HepG2 (cell line): ENCODE results near the gene SYTL5. TPM values are rescaled to one million over a fixed set of nuclear protein-coding genes. Genes with fewer than 3 reads are reported as not detected.

Source experiments
- ATAC-seq: fragments of 200-7000 bp; cut with Tn5 transposase; 3 replicates; pipeline ENCODE4 v1.9.1; 2020; ENCODE audit warnings: mild to moderate bottlenecking, moderate library complexity
- BruUV-seq: library from RNA; stranded (reverse); fragments of 400-500 nt; replicated peaks from 2 replicates; lab custom pipeline; 2021; lab: Mats Ljungman, UMichigan
- CTCF ChIA-PET: fragments of 300-600 bp; formaldehyde crosslinking; extraction: SDS; loops from one replicate; lab custom pipeline; 2021; ENCODE audit warnings: low total read pairs, inconsistent platforms, low intra/inter-chr PET ratio; lab: Yijun Ruan, JAX
- POLR2A ChIA-PET: fragments of 350-600 bp; sonication (Branson Sonifier 250); formaldehyde crosslinking; loops from one replicate; lab custom pipeline; 2020; ENCODE audit warnings: antibody characterized with exemption, inconsistent platforms; lab: Yijun Ruan, JAX
- DNase-seq: peaks from one replicate; pipeline ENCODE4 v3.0.0-alpha.2; 2015; ENCODE audit warnings: low spot score
- FAIRE-seq: peaks from 3 replicates; lab custom pipeline; 2011; peaks lifted over from hg19 to GRCh38; lab: Jason Lieb, UNC
- H2AFZ ChIP-seq: one replicate; pipeline ENCODE4 v1.6.1; 2011; ENCODE audit warnings: low read length, inconsistent platforms
- H3K27ac ChIP-seq: fragments of 300-600 bp; 3 replicates; pipeline ENCODE4 v1.8.0; 2011; ENCODE audit warnings: mixed run types, mild to moderate bottlenecking, mixed read lengths, low read length, inconsistent platforms; ENCODE audit not compliant: insufficient read depth; ENCODE audit errors: extremely low read length
- H3K27me3 ChIP-seq, 2 experiments: fragments of 200-600 bp in 1 of 2; 2 replicates in 1 of 2; 3 replicates in 1 of 2; pipeline versions ENCODE4 v1.6.0 to v1.8.0; 2011; ENCODE audit warnings: low read length in 2 of 2, mild to moderate bottlenecking in 2 of 2, moderate library complexity in 2 of 2, inconsistent platforms in 1 of 2; ENCODE audit not compliant: insufficient read depth in 2 of 2, control insufficient read depth in 1 of 2
- H3K36me3 ChIP-seq, 2 experiments: fragments of 200-600 bp in 1 of 2; replicated peaks in 1 of 2; 2 replicates in 1 of 2; 3 replicates in 1 of 2; pipeline versions ENCODE4 v1.5.1 to v1.8.0; 2011; ENCODE audit warnings: low read length in 2 of 2, inconsistent platforms in 1 of 2; ENCODE audit not compliant: insufficient read depth in 2 of 2, control insufficient read depth in 1 of 2
- H3K4me1 ChIP-seq: 2 replicates; pipeline ENCODE4 v1.5.1; 2012; ENCODE audit warnings: low read length, inconsistent platforms; ENCODE audit not compliant: insufficient read depth
- H3K4me2 ChIP-seq: 2 replicates; pipeline ENCODE4 v1.6.0; 2011; ENCODE audit warnings: low read depth, low read length, inconsistent platforms
- H3K4me3 ChIP-seq, 3 experiments: fragments of 200-600 bp in 1 of 3; sonication (generic), shearing (Covaris generic) in 1 of 3; replicated peaks in 1 of 3; 2 replicates each; pipeline ENCODE4 v1.5.1; 2011 to 2016; ENCODE audit warnings: low read length in 3 of 3, inconsistent platforms in 2 of 3, low read depth in 2 of 3, mild to moderate bottlenecking in 2 of 3, control low read depth in 1 of 3, mixed read lengths in 1 of 3; ENCODE audit not compliant: insufficient read depth in 1 of 3
- H3K79me2 ChIP-seq: one replicate; pipeline ENCODE4 v1.6.1; 2011; ENCODE audit warnings: low read length, inconsistent platforms; ENCODE audit not compliant: insufficient read depth
- H3K9ac ChIP-seq: 2 replicates; pipeline ENCODE4 v1.6.0; 2011; ENCODE audit warnings: mild to moderate bottlenecking, low read depth, low read length, inconsistent platforms; ENCODE audit not compliant: insufficient read depth
- H3K9me3 ChIP-seq: 2 replicates; pipeline ENCODE4 v1.5.1; 2012; ENCODE audit warnings: mild to moderate bottlenecking, low read length
- H4K20me1 ChIP-seq: 2 replicates; pipeline ENCODE4 v1.6.0; 2011; ENCODE audit warnings: inconsistent platforms, mild to moderate bottlenecking, low read length, moderate library complexity; ENCODE audit not compliant: insufficient read depth
- BORCS8-MEF2B ChIP-seq: sonication (generic); formaldehyde crosslinking; IDR thresholded peaks from 2 replicates; pipeline ENCODE4 v1.8.0; 2022; ENCODE audit warnings: mild to moderate bottlenecking, missing genetic modification reagents
- CHCHD3 ChIP-seq: sonication (generic); formaldehyde crosslinking; IDR thresholded peaks from 2 replicates; pipeline ENCODE4 v1.8.0; 2022; ENCODE audit warnings: mild to moderate bottlenecking, missing genetic modification reagents, moderate library complexity
- EHMT2 ChIP-seq: fragments of 200-600 bp; sonication (generic); IDR thresholded peaks from 2 replicates; pipeline ENCODE4 v1.7.0; 2017; ENCODE audit warnings: antibody characterized with exemption, low read depth, low read length, borderline replicate concordance
- EZH2 ChIP-seq: conservative IDR thresholded peaks from 2 replicates; pipeline ENCODE4 v1.6.1; 2012; ENCODE audit warnings: mild to moderate bottlenecking, low read depth, low read length, moderate library complexity
- KDM4B ChIP-seq: sonication (generic); formaldehyde crosslinking; IDR thresholded peaks from 2 replicates; pipeline ENCODE4 v1.4.0; 2020; ENCODE audit warnings: missing genetic modification reagents
- NFYC ChIP-seq: IDR thresholded peaks from 2 replicates; pipeline ENCODE4 v1.6.1; 2016; ENCODE audit warnings: missing genetic modification reagents, missing compliant biosample characterization
- PCBP2 ChIP-seq: fragments of 200-400 bp; formaldehyde crosslinking; optimal IDR thresholded peaks from 2 replicates; pipeline ENCODE3; 2018; ENCODE audit warnings: low read length, low read depth; ENCODE audit not compliant: poor library complexity, severe bottlenecking
- SKI ChIP-seq: fragments of 450-650 bp; IDR thresholded peaks from one replicate; pipeline ENCODE4 v1.6.1; 2018; ENCODE audit warnings: mild to moderate bottlenecking; ENCODE audit not compliant: partially characterized antibody
- YEATS4 ChIP-seq: sonication (generic); formaldehyde crosslinking; IDR thresholded peaks from 2 replicates; pipeline ENCODE4 v1.4.0; 2020; ENCODE audit warnings: missing genetic modification reagents, borderline replicate concordance
- ZNF10 ChIP-seq: sonication (generic); formaldehyde crosslinking; IDR thresholded peaks from 2 replicates; pipeline ENCODE4 v1.4.0; 2020; ENCODE audit warnings: mild to moderate bottlenecking, low read depth, missing genetic modification reagents, borderline replicate concordance
- ZNF292 ChIP-seq: sonication (generic); formaldehyde crosslinking; IDR thresholded peaks from 2 replicates; pipeline ENCODE4 v1.8.1; 2022; ENCODE audit warnings: mild to moderate bottlenecking, low read depth, missing genetic modification reagents, borderline replicate concordance
- ZNF33A ChIP-seq: sonication (generic); formaldehyde crosslinking; IDR thresholded peaks from 2 replicates; pipeline ENCODE4 v1.5.1; 2020; ENCODE audit warnings: missing genetic modification reagents, mild to moderate bottlenecking, moderate library complexity, borderline replicate concordance
- ZNF841 ChIP-seq: sonication (generic); formaldehyde crosslinking; IDR thresholded peaks from 2 replicates; pipeline ENCODE4 v1.8.1; 2023; ENCODE audit warnings: missing genetic modification reagents, borderline replicate concordance
- WGBS: methylation state at CpG from one replicate; pipeline ENCODE4 v1.1.6; 2017; ENCODE audit warnings: low lambda C conversion rate; 5-methylcytosine and 5-hydroxymethylcytosine counted together
- in situ Hi-C: cut with HindIII; loops from 2 replicates; pipeline ENCODE4 v1.10.0; 2017; ENCODE audit warnings: low pct_unique_long_range_greater_than_20kb; ENCODE audit not compliant: extremely low pct_ligation_motif_present
- intact Hi-C: fragments of 100-400 bp; cut with micrococcal nuclease; formaldehyde crosslinking; loops from one replicate; pipeline ENCODE4 v1.10.0; 2022; ENCODE audit not compliant: unreplicated experiment
- polyA plus RNA-seq, 8 experiments: library from polyadenylated mRNA; depleted of rRNA in 3 of 8; stranded (reverse) in 7 of 8; unstranded in 1 of 8; fragments of >200 nt; fragmentation: Illumina TruSeq in 4 of 8; extraction: Trizol in 4 of 8; gene quantifications; 2 replicates each; pipeline versions ENCODE4 v1.2.1 to v1.2.3, GENCODE V29; 2011 to 2016; ENCODE audit warnings: low read depth in 4 of 8, missing spikeins in 1 of 8, mixed read lengths in 1 of 8; ENCODE audit not compliant: insufficient read depth in 1 of 8
- total RNA-seq, 5 experiments: library from RNA; depleted of rRNA; stranded (reverse); fragments of >200 nt; fragmentation: Illumina TruSeq; extraction: Trizol; gene quantifications; 2 replicates each; pipeline ENCODE4 v1.2.3, GENCODE V29; 2016; ENCODE audit warnings: low read depth in 1 of 5
- TF ChIP-seq, protein P1 (sequence below): IDR thresholded peaks from 2 replicates; pipeline ENCODE4 v1.6.1; 2016; ENCODE audit warnings: low read depth, borderline replicate concordance
- TF ChIP-seq, protein P2 (sequence below): sonication (generic); formaldehyde crosslinking; IDR thresholded peaks from 2 replicates; pipeline ENCODE4 v1.4.0; 2020; ENCODE audit warnings: mild to moderate bottlenecking, low read depth, missing genetic modification reagents
- TF ChIP-seq, protein P3 (sequence below): IDR thresholded peaks from 2 replicates; pipeline ENCODE4 v1.6.1; 2016; ENCODE audit warnings: mild to moderate bottlenecking, missing biosample characterization, missing genetic modification reagents

Gene SYTL5
- total and polyA plus RNA-seq, 2 of the 13 experiments (the other 11 are each of a cell fraction or from before 2014, with no cell fraction given): not detected

DNA sequence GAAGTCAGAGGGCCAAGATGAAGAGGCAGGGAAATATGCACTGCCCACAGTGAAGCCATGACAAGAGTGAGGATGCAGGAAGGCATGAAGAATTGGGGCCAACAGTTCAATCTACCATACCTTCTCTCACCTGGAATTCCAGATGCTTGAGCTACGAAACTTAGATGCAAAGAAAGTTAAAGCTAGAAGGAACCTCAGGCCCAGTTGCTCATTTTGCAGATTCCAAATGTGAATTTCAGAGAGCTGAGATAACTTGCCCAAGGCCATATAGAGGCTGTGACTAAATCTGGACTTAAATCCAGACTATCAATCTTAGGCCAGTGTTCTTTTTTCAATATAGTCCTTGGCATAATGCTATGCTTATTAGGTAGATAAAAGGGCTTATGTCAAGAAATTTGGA lies 121.6 kb downstream of the SYTL5 start:
- H3K79me2 ChIP-seq: no peaks in the 10 kb centered on the region
- ATAC-seq (no peak), DNase-seq (no peak), FAIRE-seq (no peak)
- no peak overlapping the region for H2AFZ ChIP-seq
- 0% methylated on average over 1 of the region's 1 CpG for WGBS
- no peaks in the 10 kb centered on the region for H3K27me3 ChIP-seq
- BruUV-seq: no TSS peak
- in situ Hi-C loops: no loop called here
- H3K4me1 ChIP-seq: no peaks in the 10 kb centered on the region
- H3K9ac ChIP-seq: no peak overlapping the region
- no peaks in the 10 kb centered on the region for H4K20me1 ChIP-seq
- H3K4me3 ChIP-seq: no peak overlapping the region
- ChIA-PET POLR2A (no interaction called here), CTCF (no interaction called here)
- H3K4me2 ChIP-seq: no peak overlapping the region
- no peaks in the 10 kb centered on the region for H3K36me3 ChIP-seq
- no peak for TF ChIP-seq CHCHD3 (CRISPR knock-in tag)
- no peak for TF ChIP-seq ZNF33A
- TF ChIP-seq EZH2: no peak
- TF ChIP-seq ZNF841: no peak
- no peak for TF ChIP-seq YEATS4 (CRISPR knock-in tag)
- TF ChIP-seq SKI: no peak
- TF ChIP-seq PCBP2: no peak
- TF ChIP-seq, protein P1, sequence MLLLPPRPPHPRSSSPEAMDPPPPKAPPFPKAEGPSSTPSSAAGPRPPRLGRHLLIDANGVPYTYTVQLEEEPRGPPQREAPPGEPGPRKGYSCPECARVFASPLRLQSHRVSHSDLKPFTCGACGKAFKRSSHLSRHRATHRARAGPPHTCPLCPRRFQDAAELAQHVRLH (CRISPR knock-in tag): no peak
- no peak for TF ChIP-seq KDM4B (CRISPR knock-in tag)
- TF ChIP-seq EHMT2: no peak
- TF ChIP-seq BORCS8-MEF2B (CRISPR knock-in tag): no peak
- TF ChIP-seq NFYC (CRISPR knock-in tag): no peak
- TF ChIP-seq, protein P2, sequence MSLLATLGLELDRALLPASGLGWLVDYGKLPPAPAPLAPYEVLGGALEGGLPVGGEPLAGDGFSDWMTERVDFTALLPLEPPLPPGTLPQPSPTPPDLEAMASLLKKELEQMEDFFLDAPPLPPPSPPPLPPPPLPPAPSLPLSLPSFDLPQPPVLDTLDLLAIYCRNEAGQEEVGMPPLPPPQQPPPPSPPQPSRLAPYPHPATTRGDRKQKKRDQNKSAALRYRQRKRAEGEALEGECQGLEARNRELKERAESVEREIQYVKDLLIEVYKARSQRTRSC: no peak
- TF ChIP-seq, protein P3, sequence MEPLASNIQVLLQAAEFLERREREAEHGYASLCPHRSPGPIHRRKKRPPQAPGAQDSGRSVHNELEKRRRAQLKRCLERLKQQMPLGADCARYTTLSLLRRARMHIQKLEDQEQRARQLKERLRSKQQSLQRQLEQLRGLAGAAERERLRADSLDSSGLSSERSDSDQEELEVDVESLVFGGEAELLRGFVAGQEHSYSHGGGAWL (CRISPR knock-in tag): no peak
- no peak for TF ChIP-seq ZNF10
- no peak for TF ChIP-seq ZNF292 (CRISPR knock-in tag)
- intact Hi-C loops: no loop called here
- H3K27ac ChIP-seq: no peak overlapping the region
- H3K9me3 ChIP-seq: no peaks in the 10 kb centered on the region
